ENCODE measurements around the gene CALM1.

Gene CALM1

GRCh38 chr14:90397425-90398314, 841 bp downstream of the CALM1 start:
- no peak for DNase-seq (ENCODE audit: insufficient read length, low spot score)
- TF ChIP-seq, protein P1, sequence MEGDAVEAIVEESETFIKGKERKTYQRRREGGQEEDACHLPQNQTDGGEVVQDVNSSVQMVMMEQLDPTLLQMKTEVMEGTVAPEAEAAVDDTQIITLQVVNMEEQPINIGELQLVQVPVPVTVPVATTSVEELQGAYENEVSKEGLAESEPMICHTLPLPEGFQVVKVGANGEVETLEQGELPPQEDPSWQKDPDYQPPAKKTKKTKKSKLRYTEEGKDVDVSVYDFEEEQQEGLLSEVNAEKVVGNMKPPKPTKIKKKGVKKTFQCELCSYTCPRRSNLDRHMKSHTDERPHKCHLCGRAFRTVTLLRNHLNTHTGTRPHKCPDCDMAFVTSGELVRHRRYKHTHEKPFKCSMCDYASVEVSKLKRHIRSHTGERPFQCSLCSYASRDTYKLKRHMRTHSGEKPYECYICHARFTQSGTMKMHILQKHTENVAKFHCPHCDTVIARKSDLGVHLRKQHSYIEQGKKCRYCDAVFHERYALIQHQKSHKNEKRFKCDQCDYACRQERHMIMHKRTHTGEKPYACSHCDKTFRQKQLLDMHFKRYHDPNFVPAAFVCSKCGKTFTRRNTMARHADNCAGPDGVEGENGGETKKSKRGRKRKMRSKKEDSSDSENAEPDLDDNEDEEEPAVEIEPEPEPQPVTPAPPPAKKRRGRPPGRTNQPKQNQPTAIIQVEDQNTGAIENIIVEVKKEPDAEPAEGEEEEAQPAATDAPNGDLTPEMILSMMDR (IDR thresholded peaks at IDR 0.05; ENCODE audit: insufficient read depth, missing control alignments), result no peak
- no peak for FAIRE-seq

DNA sequence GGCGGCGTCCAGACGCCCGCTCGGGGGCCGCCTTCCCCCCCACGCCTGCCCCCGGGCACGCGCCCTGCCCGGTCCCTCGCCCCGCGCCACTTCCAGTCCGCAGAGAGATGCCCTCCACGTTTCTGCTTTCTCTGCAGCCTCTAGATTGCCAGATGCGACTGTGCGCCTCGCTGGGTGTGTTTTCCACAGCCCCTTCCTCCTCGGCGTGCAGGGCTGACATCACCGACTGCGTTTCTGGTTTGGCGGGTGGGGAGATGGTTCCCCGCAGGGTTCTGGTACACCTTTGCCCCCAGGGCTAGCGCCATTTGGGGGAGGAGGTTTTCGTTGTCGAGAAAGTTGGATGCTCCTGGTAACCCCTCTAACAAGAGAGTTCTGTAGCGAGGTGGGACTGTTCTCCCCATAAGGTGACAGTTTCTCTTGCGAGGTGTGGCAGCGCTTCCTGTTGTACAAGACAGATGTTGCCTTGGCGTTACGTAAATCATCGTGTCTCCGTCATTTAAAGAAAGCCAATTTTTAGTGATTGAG, 1.5 kb downstream of the CALM1 start:
- no peak for FAIRE-seq

DNA sequence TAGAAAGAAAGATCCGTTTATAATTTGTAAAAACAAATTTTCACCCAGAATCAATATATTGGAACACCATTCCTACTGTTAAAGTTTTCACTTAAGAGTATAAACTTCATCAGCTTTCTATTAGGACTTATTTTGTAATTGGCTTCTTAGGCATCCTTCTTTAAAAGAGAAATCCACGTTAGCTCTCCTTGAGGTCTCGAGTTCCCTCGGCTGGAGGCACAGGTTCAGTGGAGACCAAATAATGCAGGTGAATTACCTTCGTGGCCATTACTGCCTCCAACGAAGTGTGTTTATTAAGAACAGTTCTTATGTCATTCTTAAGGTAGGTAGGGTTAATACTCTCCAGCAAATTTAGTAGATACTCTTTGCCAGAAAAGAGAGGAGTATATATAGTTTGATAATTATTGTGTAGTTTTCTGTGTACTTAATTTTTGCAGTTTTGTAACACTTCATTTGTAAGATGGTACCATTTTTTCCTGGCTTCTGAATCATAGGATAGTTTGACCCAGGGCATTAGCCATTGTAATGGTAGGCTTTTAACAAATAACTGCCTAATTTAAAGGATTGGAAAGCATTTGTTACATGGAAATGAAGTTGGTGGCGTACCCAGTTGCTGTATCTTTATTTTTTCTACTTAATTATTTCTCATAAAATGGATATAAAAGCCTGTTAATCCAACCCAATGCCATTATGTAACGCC, 2.2 kb downstream of the CALM1 start:
- DNase-seq (ENCODE audit: insufficient read length, low spot score), result no peak
- no peak for FAIRE-seq
- TF ChIP-seq, protein P1 (IDR thresholded peaks at IDR 0.05; ENCODE audit: insufficient read depth, missing control alignments), result no peak

More for the DNA sequence above, 1.5 kb downstream of the CALM1 start:
- no peak for DNase-seq (ENCODE audit: insufficient read length, low spot score)
- TF ChIP-seq, protein P1 (IDR thresholded peaks at IDR 0.05; ENCODE audit: insufficient read depth, missing control alignments), result no peak

DNA sequence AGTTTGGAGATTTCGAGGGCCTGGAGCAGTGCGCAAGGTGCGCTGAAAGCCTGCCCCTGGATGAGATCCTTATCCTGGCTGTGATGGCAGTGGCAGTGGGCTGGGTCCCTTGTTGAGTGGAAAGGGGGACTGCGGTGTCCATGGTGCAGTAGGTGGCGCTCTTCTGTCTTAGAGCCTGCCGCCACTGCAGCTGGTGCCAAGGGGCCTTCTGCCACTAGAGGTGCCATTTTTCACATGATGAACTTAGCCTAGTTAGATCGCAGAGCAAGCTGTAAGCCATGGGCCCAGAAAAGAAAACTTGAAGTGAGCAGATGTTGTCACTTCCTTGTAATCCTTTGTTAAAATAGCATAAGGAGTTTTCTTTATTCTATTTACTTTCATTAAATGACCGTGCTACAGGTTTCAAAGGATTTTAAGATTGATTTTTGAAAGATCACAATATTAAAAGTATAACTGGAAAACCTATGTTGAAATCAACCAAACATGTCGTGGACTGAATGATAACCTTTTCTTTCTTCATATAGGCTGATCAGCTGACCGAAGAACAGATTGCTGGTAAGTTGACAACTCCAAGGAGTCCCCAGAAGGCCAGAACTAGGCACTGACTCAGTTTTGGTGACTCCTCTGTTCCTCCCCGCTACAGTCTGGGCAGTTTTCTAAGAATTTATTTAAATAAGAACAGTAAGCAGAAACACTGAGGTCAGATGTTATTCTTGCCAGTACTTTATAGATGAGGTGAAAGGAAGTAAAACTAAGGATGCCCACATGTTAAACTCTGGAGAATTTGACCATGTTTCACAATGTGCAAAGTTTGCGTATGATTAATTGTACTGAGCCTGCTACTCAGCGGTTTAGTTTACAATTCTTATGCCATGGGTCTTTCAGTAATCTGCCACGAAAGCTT, 3.0 kb downstream of the CALM1 start:
- FAIRE-seq (no peak), DNase-seq (ENCODE audit: insufficient read length, low spot score) (peak; percentile 92)
- TF ChIP-seq, protein P1 (IDR thresholded peaks at IDR 0.05; ENCODE audit: insufficient read depth, missing control alignments), result peak; percentile 100

DNA sequence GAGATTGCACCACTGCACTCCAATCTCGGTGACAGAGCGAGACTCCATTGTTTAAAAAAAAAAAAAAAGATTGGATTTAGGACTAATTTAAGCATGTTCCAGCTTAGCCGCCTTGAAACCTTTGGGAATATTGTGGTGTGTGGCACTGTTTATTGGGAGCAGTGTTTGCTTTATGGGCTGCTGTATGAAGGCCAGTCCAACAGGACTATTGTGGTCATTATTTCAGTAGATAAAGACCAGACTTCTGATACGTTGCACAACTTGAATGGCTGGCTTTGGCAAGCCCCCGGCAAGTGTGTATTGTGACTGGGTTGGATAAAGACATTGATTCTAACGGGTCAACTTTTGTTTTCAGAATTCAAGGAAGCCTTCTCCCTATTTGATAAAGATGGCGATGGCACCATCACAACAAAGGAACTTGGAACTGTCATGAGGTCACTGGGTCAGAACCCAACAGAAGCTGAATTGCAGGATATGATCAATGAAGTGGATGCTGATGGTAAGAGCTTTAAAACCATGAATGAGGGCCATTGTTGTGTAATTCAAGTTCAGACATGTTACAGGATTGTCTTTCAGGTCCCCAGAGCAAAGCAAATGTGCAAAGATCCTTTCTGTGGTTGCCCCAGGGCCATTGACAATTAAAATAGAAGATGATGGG, 4.2 kb downstream of the CALM1 start:
- TF ChIP-seq, protein P1 (IDR thresholded peaks at IDR 0.05; ENCODE audit: insufficient read depth, missing control alignments), result no peak
- FAIRE-seq (no peak), DNase-seq (ENCODE audit: insufficient read length, low spot score) (no peak)

DNA sequence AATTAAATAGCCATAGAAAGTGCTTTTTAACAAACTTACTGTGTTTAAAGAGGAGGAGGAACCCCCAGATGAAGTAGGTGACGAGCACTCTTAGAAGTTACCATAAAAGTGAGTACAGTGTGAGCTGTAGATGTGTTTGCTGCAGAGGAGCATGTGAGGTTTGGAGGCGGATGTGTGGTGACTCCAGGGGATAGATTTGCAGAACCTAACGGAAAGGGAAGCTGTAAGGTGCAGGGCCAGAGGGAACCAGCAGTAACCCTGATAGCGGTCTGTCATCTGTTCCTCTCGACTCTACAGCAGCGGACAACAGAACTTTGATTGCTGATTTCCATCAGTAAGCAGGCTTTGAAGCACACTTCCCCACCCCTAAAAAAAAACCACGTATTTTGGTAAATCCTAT, 5.2 kb downstream of the CALM1 start:
- FAIRE-seq (no peak), DNase-seq (ENCODE audit: insufficient read length, low spot score) (no peak)
- TF ChIP-seq, protein P1 (IDR thresholded peaks at IDR 0.05; ENCODE audit: insufficient read depth, missing control alignments), result no peak

All from D721Med (cell line).